GM13977 (cell line): Measurements from ENCODE around the gene TFDP1.

Experiments
- DNase-seq: peaks from one replicate; pipeline ENCODE4 v3.0.0; 2012; ENCODE audit warnings: low spot score
- CTCF ChIP-seq: IDR thresholded peaks from 2 replicates; pipeline ENCODE4 v1.5.1; 2012; ENCODE audit warnings: mild to moderate bottlenecking, control low read depth; ENCODE audit not compliant: insufficient read depth; ENCODE audit errors: extremely low read depth, missing control alignments
- in situ Hi-C: fragments of 300-500 bp; cut with MboI; formaldehyde crosslinking; loops from one replicate; pipeline ENCODE4 v1.12.0; 2022; ENCODE audit warnings: low sequenced_read_pairs, low pct_unique_long_range_greater_than_20kb, mixed read lengths, inconsistent platforms; ENCODE audit not compliant: unreplicated experiment

The TFDP1 gene

GRCh38 chr13:113652404-113653263 lies 68.1 kb downstream of the TFDP1 start:
- in situ Hi-C loops, result no loop called here
- no peak for TF ChIP-seq CTCF
- no peak for DNase-seq

- no peak for DNase-seq
- TF ChIP-seq CTCF, result no peak
- in situ Hi-C loops, result no loop called here
These were observed 69.0 kb downstream of the TFDP1 start for GRCh38 chr13:113653264-113654174.

- DNase-seq, result no peak
- in situ Hi-C loops, result no loop called here
- TF ChIP-seq CTCF, result no peak
These were observed 69.6 kb downstream of the TFDP1 start for GRCh38 chr13:113654175-113654560.

GRCh38 chr13:113654591-113655345 lies 70.2 kb downstream of the TFDP1 start:
- in situ Hi-C loops, result no loop called here
- TF ChIP-seq CTCF, result no peak
- DNase-seq, result no peak

GRCh38 chr13:113655346-113656002 lies 70.9 kb downstream of the TFDP1 start:
- TF ChIP-seq CTCF, result no peak
- in situ Hi-C loops, result no loop called here
- DNase-seq, result no peak

- no peak for TF ChIP-seq CTCF
- in situ Hi-C loops, result no loop called here
- DNase-seq, result no peak
These were observed 71.5 kb downstream of the TFDP1 start for GRCh38 chr13:113656003-113656588.
